HG02798 (cell line): ENCODE results near the gene AAK1.

Experiments used
- ATAC-seq: cut with Tn5 transposase; IDR thresholded peaks from one replicate; pipeline ENCODE4 v1.9.1; 2021; ENCODE audit warnings: mild to moderate bottlenecking; ENCODE audit not compliant: unreplicated experiment, poor library complexity

Gene AAK1

GRCh38 chr2:69505710-69506109 lies 137.8 kb downstream of the AAK1 start:
- ATAC-seq: no peak

DNA sequence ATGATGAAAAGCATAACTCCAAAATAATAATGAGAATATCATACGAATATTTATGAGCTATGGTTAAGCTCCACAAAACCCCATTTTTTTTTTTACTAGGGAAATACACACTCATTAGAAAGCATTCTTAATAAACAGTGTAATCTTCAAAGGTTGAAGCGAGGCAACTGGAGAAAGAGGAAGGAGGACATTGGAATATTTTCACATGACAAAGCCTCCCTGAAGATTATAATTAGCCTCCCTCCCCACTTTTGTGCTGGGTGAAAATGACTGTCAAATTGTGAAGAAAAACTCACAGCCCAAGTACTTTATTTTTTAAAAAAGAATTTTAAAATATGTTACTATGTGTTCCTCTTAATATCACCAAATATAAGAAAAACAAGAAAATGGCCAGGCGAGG lies 142.2 kb downstream of the AAK1 start:
- no peak for ATAC-seq

DNA sequence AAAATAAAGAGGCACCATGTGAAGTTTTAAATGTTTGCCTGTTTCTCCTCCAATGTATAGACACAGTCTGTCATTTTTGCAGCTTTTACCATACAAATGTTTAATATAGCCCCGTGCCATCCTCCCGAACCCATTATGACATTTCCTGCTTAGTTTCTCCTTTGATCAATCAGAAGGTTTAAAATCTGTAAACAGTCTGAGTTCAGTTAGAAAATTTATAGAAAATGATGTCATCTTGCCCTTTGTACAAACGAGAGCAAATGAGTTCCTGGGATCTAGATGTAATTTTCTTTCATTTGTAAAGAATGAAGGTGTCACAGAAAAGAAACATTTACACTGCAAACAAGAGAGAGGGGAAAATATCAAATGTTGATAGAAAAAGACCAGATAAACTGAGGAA lies 143.6 kb downstream of the AAK1 start:
- no peak for ATAC-seq

GRCh38 chr2:69499242-69499641 lies 144.3 kb downstream of the AAK1 start:
- ATAC-seq: no peak

- ATAC-seq: no peak
Measured at GRCh38 chr2:69495861-69496260, 147.7 kb downstream of the AAK1 start.

GRCh38 chr2:69495008-69495407 lies 148.5 kb downstream of the AAK1 start:
- no peak for ATAC-seq

DNA sequence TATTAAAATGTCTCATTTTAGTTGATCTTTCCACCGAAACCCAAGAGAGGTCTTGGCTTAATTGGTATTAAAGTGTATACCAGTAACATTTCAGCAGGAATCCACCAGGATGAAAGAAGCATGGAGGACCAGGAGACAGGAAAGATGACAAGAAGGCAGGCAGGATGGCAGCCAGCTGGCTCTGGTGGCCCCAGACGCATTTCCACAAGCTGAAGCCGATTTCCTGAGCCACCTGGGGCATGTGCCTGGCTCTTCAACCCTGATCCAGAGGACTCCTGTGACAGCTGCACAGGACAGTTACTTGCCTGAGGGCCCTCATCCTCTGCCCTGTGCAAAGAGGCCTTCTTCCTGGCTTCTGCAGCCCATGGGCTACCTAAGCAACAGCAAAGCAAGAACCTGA lies 149.4 kb downstream of the AAK1 start:
- ATAC-seq: no peak

GRCh38 chr2:69493268-69493667 lies 150.3 kb downstream of the AAK1 start:
- no peak for ATAC-seq

DNA sequence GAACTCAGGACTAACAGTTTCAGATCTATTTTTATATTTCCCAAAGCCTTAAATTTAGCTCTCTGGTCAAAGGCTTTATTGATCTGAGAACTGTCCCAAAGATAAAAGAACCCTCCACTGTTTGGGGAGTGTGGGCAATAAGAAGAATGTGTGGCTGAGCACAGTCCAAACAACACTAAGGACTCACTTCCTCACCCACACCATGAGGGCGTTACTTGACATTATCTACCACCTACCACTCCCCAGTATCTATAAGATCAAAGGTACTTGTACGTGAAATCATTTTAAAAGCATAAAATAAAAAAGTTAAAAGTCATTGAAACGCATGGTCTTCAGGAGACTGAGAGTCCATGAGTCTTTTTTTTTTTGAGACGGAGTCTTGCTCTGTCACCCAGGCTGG lies 151.7 kb downstream of the AAK1 start:
- no peak for ATAC-seq

GRCh38 chr2:69490486-69490885 lies 153.1 kb downstream of the AAK1 start:
- ATAC-seq: no peak

GRCh38 chr2:69489793-69490192 lies 153.7 kb downstream of the AAK1 start:
- no peak for ATAC-seq

- ATAC-seq: no peak
Measured at GRCh38 chr2:69483696-69484095, 159.8 kb downstream of the AAK1 start.

DNA sequence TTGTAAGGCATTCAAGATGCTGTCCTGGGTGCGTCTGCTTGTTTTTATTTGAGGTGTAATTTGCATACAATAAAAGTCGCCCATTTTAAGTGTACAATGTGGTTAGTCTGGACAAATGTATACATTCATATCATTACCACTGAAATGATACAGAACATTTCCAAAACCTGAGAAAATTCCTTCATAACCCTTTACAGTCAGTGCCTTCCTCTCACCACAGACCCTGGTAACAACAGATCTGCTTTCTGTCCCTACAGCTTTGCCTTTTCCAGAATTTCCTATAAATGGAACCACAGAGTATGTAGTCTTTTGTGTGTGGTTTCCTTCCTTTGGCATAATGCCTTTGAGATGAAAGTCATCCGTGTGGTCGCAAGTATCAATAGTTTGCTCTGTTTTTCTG lies 160.5 kb downstream of the AAK1 start:
- no peak for ATAC-seq

GRCh38 chr2:69482471-69482870 lies 161.1 kb downstream of the AAK1 start:
- ATAC-seq: no peak

- ATAC-seq: no peak
Measured at GRCh38 chr2:69481421-69481820, 162.1 kb downstream of the AAK1 start.

DNA sequence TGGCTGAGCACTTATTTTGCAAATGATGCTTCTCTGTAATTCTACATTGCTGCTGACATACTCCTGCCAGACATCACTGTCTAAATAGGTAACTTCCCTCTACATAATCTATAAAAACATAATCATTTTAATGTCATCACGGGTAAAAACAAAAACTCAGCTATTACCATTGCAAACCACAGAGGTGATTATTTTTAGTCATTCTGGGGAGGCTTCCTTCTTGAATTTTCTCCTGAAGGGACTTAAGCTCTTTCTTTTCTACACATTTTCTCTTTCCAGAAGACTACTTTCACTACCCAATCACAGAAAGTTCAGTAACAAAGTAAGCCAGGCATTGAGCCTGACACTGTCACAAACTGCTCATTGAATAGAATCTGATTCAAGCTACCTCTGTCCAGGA lies 165.9 kb downstream of the AAK1 start:
- ATAC-seq: no peak

DNA sequence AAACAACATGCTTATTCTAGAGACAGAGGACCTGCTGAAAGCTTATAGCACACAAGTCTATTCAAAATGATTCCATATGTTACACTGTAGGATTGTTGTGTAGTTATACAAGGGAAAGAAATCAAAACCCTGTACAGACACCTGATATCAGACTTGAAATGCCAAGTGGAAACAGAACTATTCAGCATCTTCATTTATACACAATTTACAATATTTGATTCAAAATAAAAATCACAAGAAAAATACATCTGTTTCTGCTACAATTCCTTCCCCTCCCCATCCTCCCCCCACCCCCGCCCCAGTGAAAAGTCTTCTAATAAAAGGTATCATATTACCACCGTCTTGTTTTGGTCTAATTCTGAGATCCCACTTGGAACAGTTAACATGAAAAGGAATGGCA lies 168.9 kb downstream of the AAK1 start:
- no peak for ATAC-seq

GRCh38 chr2:69471793-69472192 lies 171.7 kb downstream of the AAK1 start:
- no peak for ATAC-seq

- no peak for ATAC-seq
Measured at GRCh38 chr2:69470911-69471310, 172.6 kb downstream of the AAK1 start.

DNA sequence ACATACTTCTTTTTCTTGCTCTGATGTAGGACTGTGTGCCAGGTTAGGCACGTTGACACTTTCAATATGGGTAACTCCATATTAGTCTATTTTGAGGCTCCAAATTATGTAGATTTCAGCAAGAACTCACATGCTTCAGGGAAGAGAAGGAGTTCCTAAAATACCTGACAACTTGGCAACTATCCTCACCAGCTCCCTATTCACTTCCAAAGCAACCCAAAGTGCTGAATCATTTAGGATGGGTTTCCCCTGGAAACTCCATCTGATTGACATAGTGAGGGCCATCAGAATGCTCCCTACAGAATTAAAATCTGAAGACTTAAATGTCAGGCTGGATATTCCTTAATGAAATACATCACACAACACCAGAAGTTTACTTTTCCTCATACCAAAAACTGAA lies 173.8 kb downstream of the AAK1 start:
- no peak for ATAC-seq

DNA sequence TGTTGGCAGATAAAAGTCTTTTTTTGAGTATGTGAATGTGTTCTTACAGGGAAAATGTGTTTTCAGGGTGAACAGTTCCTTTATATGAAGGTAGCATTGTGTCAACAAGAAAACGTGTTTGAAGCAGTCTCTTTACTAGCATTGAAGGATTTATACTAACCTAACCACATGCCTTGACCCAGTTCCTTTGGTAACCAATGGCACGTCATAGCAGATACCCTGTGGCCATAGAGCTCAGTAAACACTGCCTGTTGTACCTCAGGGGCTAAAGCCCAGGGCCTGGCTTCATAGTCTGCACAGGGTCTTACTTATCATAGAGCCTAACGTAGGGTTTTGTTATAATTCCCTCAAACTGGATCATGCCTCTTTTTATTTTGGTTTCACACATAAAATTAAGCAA lies 174.2 kb downstream of the AAK1 start:
- ATAC-seq: no peak

- ATAC-seq: no peak
Measured at GRCh38 chr2:69466728-69467127, 176.8 kb downstream of the AAK1 start.
